Vagina (tissue), 2 donors: ENCODE data around the gene OBSCN.

ENCODE experiments used
- POLR2A ChIP-seq, 2 donors: fragments of 450-650 bp; IDR thresholded peaks; one replicate each; pipeline ENCODE4 v1.6.1; 2017; ENCODE audit warnings: antibody characterized with exemption in 2 of 2, mild to moderate bottlenecking in 2 of 2, moderate library complexity in 2 of 2
- TF ChIP-seq, protein P1 (sequence below), 3 experiments: fragments of 450-650 bp in 2 of 3; fragments of 200-600 bp in 1 of 3; sonication (generic) in 1 of 3; IDR thresholded peaks; one replicate each; pipeline ENCODE4 v1.5.1; 2017 to 2019; ENCODE audit warnings: antibody characterized with exemption in 3 of 3, mild to moderate bottlenecking in 2 of 3, moderate library complexity in 2 of 3

DNA sequence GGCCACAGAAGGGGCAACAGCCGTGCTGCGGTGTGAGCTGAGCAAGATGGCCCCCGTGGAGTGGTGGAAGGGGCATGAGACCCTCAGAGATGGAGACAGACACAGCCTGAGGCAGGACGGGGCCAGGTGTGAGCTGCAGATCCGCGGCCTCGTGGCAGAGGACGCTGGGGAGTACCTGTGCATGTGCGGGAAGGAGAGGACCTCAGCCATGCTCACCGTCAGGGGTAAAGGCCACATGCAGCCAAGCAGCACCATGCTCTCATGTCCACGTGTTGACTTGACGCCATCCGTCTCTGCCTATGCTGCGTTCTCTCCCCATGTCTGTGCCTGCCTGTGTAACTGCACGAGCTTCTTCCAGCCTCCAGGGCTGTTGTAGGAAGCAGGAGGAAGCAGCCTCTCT, 85.5 kb downstream of the OBSCN start:
- TF ChIP-seq, protein P1, sequence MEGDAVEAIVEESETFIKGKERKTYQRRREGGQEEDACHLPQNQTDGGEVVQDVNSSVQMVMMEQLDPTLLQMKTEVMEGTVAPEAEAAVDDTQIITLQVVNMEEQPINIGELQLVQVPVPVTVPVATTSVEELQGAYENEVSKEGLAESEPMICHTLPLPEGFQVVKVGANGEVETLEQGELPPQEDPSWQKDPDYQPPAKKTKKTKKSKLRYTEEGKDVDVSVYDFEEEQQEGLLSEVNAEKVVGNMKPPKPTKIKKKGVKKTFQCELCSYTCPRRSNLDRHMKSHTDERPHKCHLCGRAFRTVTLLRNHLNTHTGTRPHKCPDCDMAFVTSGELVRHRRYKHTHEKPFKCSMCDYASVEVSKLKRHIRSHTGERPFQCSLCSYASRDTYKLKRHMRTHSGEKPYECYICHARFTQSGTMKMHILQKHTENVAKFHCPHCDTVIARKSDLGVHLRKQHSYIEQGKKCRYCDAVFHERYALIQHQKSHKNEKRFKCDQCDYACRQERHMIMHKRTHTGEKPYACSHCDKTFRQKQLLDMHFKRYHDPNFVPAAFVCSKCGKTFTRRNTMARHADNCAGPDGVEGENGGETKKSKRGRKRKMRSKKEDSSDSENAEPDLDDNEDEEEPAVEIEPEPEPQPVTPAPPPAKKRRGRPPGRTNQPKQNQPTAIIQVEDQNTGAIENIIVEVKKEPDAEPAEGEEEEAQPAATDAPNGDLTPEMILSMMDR (IDR thresholded peaks at IDR 0.05) = no peak
- TF ChIP-seq POLR2A (IDR thresholded peaks at IDR 0.05) = no peak
